ENCODE results near the gene KIAA1549.
"Not testable (repeated sequence)": the region's sequence is repeated elsewhere in the genome, so short reads cannot be mapped to it uniquely, and the experiment has no call there.

The KIAA1549 gene

DNA sequence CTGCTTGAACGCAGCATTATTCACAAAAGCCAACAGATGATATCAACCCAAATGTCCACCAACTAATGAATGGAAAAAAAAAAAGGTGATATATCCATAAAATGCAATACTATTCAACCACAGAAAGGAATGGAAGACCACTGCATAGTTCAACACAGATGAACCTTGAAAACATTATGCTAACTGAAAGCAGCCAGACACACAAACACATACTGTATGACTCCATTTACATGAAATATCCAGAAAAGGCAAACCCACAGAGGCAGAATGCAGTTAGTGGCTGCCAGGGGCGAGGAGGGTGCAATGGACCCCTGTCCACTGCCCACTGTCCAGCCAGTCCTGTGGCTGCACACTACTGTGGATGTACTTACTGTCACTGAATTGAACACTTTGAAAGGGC lies 36.6 kb downstream of the KIAA1549 start:
- DNase-seq (ENCODE audit: low read depth): no peak

DNA sequence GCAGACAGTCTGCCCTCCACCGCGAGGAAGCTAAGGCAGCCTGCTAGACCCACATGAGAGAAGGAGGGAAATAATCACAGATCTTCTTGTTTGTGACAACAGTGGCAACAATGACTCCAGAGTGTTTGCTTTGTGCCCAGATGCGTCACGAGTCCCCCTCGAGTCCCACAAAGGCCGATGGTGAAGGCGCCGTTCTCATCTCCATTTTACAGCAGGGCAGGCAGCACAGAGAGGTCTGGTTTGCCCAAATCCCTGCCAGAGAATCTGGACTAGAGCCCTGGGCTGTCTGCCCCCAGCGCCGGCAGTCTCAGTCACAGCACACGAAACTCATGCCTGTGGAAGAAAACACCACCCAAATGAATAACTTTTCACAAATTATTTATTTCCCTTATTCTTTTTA lies 38.1 kb downstream of the KIAA1549 start:
- no peak for DNase-seq (ENCODE audit: low read depth)

- DNase-seq (ENCODE audit: low read depth): no peak
Observed at GRCh38 chr7:138941545-138941944, 39.6 kb downstream of the KIAA1549 start.

- not testable (repeated sequence) for DNase-seq (ENCODE audit: low read depth)
Observed at GRCh38 chr7:138940602-138941001, 40.6 kb downstream of the KIAA1549 start.

GRCh38 chr7:138937484-138937883 lies 43.7 kb downstream of the KIAA1549 start:
- no peak for DNase-seq (ENCODE audit: low read depth)

- DNase-seq (ENCODE audit: low read depth): peak; percentile 89
Observed at GRCh38 chr7:138935465-138936011, 45.7 kb downstream of the KIAA1549 start.

DNA sequence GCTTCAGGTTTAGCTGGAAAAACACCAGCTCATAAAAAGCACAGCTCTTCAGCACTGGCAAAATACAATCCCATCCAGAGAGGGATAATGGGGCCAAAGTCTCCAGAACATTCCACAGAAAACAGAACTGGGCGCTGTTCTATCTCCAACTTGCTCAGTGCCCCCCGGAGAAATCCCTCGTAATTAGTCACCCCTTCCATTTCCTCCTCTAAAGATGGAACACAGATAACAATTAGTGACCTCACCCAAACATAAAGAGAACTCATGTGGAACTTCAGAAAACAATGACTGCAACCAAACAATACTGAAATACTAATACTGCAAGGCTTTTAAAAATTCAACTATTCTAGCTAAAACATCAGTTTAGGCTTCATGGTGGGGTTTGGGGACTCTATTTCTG lies 46.3 kb downstream of the KIAA1549 start:
- peak; percentile 84 for DNase-seq (ENCODE audit: low read depth)

DNA sequence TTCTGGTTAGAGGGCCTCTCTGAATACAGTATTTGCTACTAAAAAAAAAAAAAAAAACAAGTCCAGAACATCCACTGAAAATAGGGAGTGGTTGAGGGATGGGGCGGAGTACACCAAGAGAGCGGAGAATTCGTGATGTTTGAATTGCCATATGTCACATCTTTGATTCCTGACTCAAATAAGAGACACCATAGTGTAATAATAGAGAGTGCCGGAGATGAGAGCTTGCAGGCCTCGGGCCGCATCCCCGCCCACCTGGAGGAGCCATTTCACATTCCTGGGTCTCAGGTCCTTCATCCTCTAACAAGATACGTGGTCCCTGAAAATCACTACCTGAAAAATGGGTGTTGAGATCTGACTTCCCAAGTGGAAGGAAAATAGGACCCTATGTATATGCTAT lies 46.8 kb downstream of the KIAA1549 start:
- DNase-seq (ENCODE audit: low read depth): no peak

- no peak for DNase-seq (ENCODE audit: low read depth)
Observed at GRCh38 chr7:138932870-138933269, 48.3 kb downstream of the KIAA1549 start.

- DNase-seq (ENCODE audit: low read depth): no peak
Observed at GRCh38 chr7:138932427-138932826, 48.8 kb downstream of the KIAA1549 start.

- DNase-seq (ENCODE audit: low read depth): no peak
Observed at GRCh38 chr7:138929969-138930368, 51.2 kb downstream of the KIAA1549 start.

DNA sequence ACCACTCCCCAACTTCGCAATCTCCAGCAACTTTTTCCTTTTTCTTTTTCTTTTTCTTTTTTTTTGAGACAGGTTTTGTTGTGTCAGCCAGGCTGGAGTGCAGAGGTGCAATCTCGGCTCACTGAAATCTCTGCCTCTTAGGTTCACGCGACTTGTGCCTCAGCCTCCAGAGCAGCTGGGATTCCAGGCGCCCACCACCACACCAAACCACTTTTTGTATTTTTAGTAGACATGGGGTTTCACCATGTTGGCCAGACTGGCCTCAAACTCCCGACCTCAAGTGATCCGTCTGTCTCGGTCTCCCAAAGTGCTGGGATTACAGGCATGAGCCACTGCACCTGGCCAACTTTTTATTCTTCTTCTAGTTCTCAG lies 55.0 kb downstream of the KIAA1549 start:
- no peak for DNase-seq (ENCODE audit: low read depth)

GRCh38 chr7:138924501-138925225 lies 56.5 kb downstream of the KIAA1549 start:
- no peak for DNase-seq (ENCODE audit: low read depth)

DNA sequence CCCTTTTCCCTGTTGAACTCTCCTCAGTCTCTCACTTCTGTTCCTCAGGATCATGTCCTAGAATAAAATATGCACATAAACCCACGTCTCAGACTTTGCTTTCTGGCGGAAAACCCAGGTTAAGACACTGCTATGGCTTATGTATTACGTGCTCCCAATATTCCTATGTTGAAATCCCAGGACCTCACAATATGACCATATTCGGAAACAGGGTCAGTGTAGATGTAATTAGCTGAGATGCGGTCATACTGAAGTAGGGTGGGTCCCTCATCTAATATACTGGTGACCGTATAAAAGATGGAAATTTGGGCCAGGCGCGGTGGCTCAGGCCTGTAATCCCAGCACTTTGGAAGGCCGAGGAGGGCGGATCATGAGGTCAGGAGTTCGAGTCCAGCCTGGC lies 59.9 kb downstream of the KIAA1549 start:
- no peak for DNase-seq (ENCODE audit: low read depth)

DNA sequence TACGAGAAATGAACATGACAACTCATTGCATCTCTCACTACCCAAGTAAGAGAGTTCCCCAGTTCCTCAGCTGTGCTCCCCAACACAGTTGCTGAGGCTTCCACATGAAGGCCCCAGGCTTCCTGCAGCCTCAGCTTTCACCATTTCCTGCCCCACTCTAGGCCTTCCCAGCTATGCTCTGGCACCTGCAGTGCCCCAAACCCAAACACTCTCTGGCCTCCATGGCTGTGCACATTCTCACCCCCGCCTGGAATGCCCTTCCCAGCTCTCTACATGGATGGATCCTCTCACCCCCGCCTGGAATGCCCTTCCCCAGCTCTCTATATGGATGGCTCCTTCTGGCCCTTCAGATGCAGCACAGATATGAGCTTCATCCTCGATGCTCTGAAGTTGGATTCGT lies 61.3 kb downstream of the KIAA1549 start:
- peak; percentile 9 for DNase-seq (ENCODE audit: low read depth)

- DNase-seq (ENCODE audit: low read depth): peak; percentile 68
Observed at GRCh38 chr7:138919216-138919615, 62.0 kb downstream of the KIAA1549 start.

DNA sequence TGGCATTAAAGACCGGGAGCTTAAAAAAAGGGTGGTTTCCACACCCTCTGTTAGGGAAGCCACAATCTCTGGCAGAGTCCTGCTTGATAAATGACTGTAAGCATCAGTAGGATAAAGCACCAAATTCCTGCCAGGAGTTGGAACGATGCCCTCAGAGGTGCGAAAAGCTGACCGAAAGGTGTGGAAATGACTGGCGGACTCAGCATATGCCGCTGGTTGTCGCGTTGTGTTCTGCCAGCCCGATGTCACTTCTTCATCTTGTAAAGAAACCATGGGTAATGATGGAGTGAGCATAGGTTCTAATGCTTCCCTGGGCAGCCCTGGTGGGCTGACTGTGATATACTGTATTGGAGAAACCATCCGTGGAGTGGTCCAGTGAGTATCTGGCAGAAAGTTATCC lies 62.4 kb downstream of the KIAA1549 start:
- DNase-seq (ENCODE audit: low read depth): no peak

- DNase-seq (ENCODE audit: low read depth): no peak
Observed at GRCh38 chr7:138918176-138918575, 63.0 kb downstream of the KIAA1549 start.

- DNase-seq (ENCODE audit: low read depth): no peak
Observed at GRCh38 chr7:138917771-138918170, 63.4 kb downstream of the KIAA1549 start.

DNA sequence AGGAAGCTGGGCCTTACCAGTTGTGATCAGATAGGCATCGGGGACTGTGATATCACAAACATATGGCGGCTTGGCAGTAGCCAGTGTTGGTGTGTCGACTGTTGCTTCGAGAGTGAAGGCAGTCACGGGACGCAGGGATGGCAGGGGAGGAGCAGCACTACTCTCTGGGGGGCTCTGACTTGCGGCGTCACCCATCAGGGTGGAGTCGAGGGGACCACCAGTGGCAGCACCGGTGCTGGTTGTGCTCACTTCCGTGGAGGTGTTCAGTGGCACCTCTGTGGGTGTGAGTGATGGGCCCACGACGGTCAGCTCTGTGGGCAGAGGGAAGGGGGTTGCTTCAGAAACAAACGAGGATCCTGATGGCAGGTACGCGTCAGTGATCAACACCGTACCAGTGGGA lies 64.5 kb downstream of the KIAA1549 start:
- DNase-seq (ENCODE audit: low read depth): no peak

DNA sequence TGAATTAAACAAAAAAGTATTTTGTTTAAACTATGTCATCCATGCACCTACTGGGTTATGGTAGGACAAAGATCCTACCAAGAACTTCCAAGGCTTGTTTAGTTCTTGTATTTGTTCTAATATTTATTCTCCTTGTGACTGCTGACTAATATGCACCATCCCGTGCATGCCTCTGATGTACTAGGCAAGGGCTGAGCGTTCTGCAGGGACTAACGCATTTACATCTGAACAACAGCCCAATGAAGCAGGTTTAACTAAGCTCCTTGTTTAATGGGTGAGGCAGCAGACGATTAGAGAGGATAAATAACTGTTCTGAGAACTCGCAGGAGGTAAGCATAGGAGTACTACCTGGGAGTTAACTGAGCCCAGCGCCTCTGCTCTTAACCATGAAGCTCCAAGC lies 64.9 kb downstream of the KIAA1549 start:
- DNase-seq (ENCODE audit: low read depth): no peak

- no peak for DNase-seq (ENCODE audit: low read depth)
Observed at GRCh38 chr7:138913783-138914182, 67.4 kb downstream of the KIAA1549 start.

GRCh38 chr7:138911007-138911406 lies 70.2 kb downstream of the KIAA1549 start:
- DNase-seq (ENCODE audit: low read depth): no peak

DNA sequence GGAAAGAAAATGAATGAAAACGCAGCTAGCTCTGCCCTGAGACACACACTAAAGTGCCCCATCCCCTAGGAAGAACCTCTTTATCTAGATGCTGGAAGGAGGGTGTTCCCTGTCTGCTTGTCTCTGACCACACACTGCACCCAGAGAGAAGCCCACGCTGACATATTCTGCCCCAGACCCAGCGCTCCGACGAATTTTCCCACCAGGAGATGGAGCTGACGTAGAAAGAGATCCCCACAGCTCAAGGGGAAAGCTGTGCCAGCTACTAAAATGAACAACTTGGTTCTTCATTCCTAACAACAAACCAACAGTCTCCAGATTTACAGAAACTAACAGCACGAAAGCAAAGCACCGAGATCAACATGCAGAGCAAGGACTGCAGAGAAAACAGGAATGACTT lies 73.3 kb downstream of the KIAA1549 start:
- DNase-seq (ENCODE audit: low read depth): no peak

All from EH (cell line).